Astrocyte (in vitro differentiated cells and primary cell): ENCODE measurements around the gene AHDC1. TPM values are rescaled to one million over a fixed set of nuclear protein-coding genes. Genes with fewer than 3 reads are reported as not detected.

Source experiments
- DNase-seq: peaks from one replicate; pipeline ENCODE4 v3.0.0-alpha.2; 2010; ENCODE audit warnings: low read depth
- FAIRE-seq: peaks from 2 replicates; lab custom pipeline; 2011; peaks lifted over from hg19 to GRCh38; lab: Jason Lieb, UNC
- H2AFZ ChIP-seq: 2 replicates; pipeline ENCODE4 v1.6.0; 2012; ENCODE audit warnings: low read depth, low read length, inconsistent platforms
- H3K27ac ChIP-seq: 2 replicates; pipeline ENCODE4 v1.5.1; 2011; ENCODE audit warnings: low read depth, low read length, inconsistent platforms
- H3K27me3 ChIP-seq: 2 replicates; pipeline ENCODE4 v1.6.0; 2011; ENCODE audit warnings: low read length, inconsistent platforms; ENCODE audit not compliant: insufficient read depth
- H3K36me3 ChIP-seq: 2 replicates; pipeline ENCODE4 v1.5.1; 2011; ENCODE audit warnings: low read length, inconsistent platforms; ENCODE audit not compliant: insufficient read depth
- H3K4me1 ChIP-seq: 2 replicates; pipeline ENCODE4 v1.5.1; 2011; ENCODE audit warnings: low read length, inconsistent platforms; ENCODE audit not compliant: insufficient read depth
- H3K4me2 ChIP-seq: 2 replicates; pipeline ENCODE4 v1.6.0; 2012; ENCODE audit warnings: low read length, inconsistent platforms
- H3K4me3 ChIP-seq: 2 replicates; pipeline ENCODE4 v1.5.1; 2011; ENCODE audit warnings: low read depth, mild to moderate bottlenecking, low read length, inconsistent platforms; ENCODE audit not compliant: insufficient read depth
- H3K79me2 ChIP-seq: 2 replicates; pipeline ENCODE4 v1.6.0; 2012; ENCODE audit warnings: mild to moderate bottlenecking, low read length, inconsistent platforms; ENCODE audit not compliant: insufficient read depth
- H3K9ac ChIP-seq: 2 replicates; pipeline ENCODE4 v1.6.0; 2012; ENCODE audit warnings: mild to moderate bottlenecking, low read length, inconsistent platforms
- H3K9me3 ChIP-seq: 2 replicates; pipeline ENCODE4 v1.5.1; 2012; ENCODE audit warnings: low read depth, mild to moderate bottlenecking, low read length, inconsistent platforms; ENCODE audit not compliant: insufficient read depth
- H4K20me1 ChIP-seq: 2 replicates; pipeline ENCODE4 v1.6.0; 2012; ENCODE audit warnings: low read length, inconsistent platforms; ENCODE audit not compliant: insufficient read depth
- H3K27ac Mint-ChIP-seq: one replicate; pipeline ENCODE4 v1.8.0; 2021; ENCODE audit warnings: mild to moderate bottlenecking, mixed read lengths; ENCODE audit not compliant: unreplicated experiment
- H3K27me3 Mint-ChIP-seq: one replicate; pipeline ENCODE4 v1.8.0; 2021; ENCODE audit warnings: low read depth, mixed read lengths; ENCODE audit not compliant: unreplicated experiment
- H3K36me3 Mint-ChIP-seq: one replicate; pipeline ENCODE4 v1.8.0; 2021; ENCODE audit warnings: low read depth, mixed read lengths; ENCODE audit not compliant: unreplicated experiment
- H3K4me1 Mint-ChIP-seq: one replicate; pipeline ENCODE4 v1.8.0; 2021; ENCODE audit warnings: low read depth, mixed read lengths; ENCODE audit not compliant: unreplicated experiment
- H3K4me3 Mint-ChIP-seq: one replicate; pipeline ENCODE4 v1.8.0; 2021; ENCODE audit warnings: mild to moderate bottlenecking, moderate library complexity, mixed read lengths; ENCODE audit not compliant: unreplicated experiment
- H3K9me3 Mint-ChIP-seq: one replicate; pipeline ENCODE4 v1.8.0; 2021; ENCODE audit warnings: mild to moderate bottlenecking, mixed read lengths; ENCODE audit not compliant: unreplicated experiment
- CTCF ChIP-seq: IDR thresholded peaks from 2 replicates; pipeline ENCODE4 v1.5.1; 2011; ENCODE audit warnings: low read depth, mild to moderate bottlenecking, inconsistent platforms, low read length, moderate library complexity; ENCODE audit not compliant: insufficient read depth
- EZH2 ChIP-seq: IDR thresholded peaks from 2 replicates; pipeline ENCODE4 v1.6.1; 2012; ENCODE audit warnings: mild to moderate bottlenecking, low read length, inconsistent platforms; ENCODE audit not compliant: insufficient read depth
- total RNA-seq: library from RNA; stranded (reverse); gene quantifications from 2 replicates; pipeline ENCODE4 v1.2.1, GENCODE V29; 2021

The AHDC1 gene
- total RNA-seq, 1 donor from 2014 or later = 75.7 TPM

- Histone ChIP-seq H3K9ac (no peak overlapping the region), H2AFZ (no peak overlapping the region), H4K20me1 (no peaks in the 10 kb centered on the region), H3K4me3 (no peak overlapping the region), H3K9me3 (no peaks in the 10 kb centered on the region), H3K4me2 (no peak overlapping the region), H3K4me1 (peaks cover 6% of the 10 kb centered on the region), H3K27me3 (no peaks in the 10 kb centered on the region), H3K27ac (no peak overlapping the region), H3K36me3 (no peaks in the 10 kb centered on the region), H3K79me2 (no peaks in the 10 kb centered on the region)
- Mint-ChIP-seq H3K9me3 (peaks cover 4% of the 10 kb centered on the region), H3K27me3 (peaks cover 53% of the 10 kb centered on the region), H3K4me1 (peaks cover 1% of the 10 kb centered on the region), H3K27ac (no peak overlapping the region), H3K4me3 (no peak overlapping the region), H3K36me3 (peaks cover 2% of the 10 kb centered on the region)
- no peak for TF ChIP-seq EZH2
- no peak for TF ChIP-seq CTCF
- DNase-seq (no peak), FAIRE-seq (no peak)
These were observed 13.5 kb upstream of the AHDC1 start for GRCh38 chr1:27617420-27617819.

GRCh38 chr1:27616441-27616840 is 12.5 kb upstream of the AHDC1 start:
- no peak for TF ChIP-seq CTCF
- TF ChIP-seq EZH2 = no peak
- Mint-ChIP-seq H3K27me3 (peaks cover 62% of the 10 kb centered on the region), H3K4me1 (peaks cover 1% of the 10 kb centered on the region), H3K4me3 (no peak overlapping the region), H3K9me3 (peaks cover 4% of the 10 kb centered on the region), H3K27ac (no peak overlapping the region), H3K36me3 (peaks cover 2% of the 10 kb centered on the region)
- no peaks in the 10 kb centered on the region for H3K36me3 ChIP-seq
- H3K9ac ChIP-seq = no peak overlapping the region
- H3K79me2 ChIP-seq = no peaks in the 10 kb centered on the region
- DNase-seq (no peak), FAIRE-seq (no peak)
- no peak overlapping the region for H3K4me2 ChIP-seq
- no peak overlapping the region for H3K4me3 ChIP-seq
- H3K27ac ChIP-seq = no peak overlapping the region
- H3K9me3 ChIP-seq = no peaks in the 10 kb centered on the region
- no peaks in the 10 kb centered on the region for H4K20me1 ChIP-seq
- no peak overlapping the region for H2AFZ ChIP-seq
- H3K4me1 ChIP-seq = peaks cover 2% of the 10 kb centered on the region
- H3K27me3 ChIP-seq = peaks cover 4% of the 10 kb centered on the region

- H3K4me3 Mint-ChIP-seq = no peak overlapping the region
- H3K27ac Mint-ChIP-seq = no peak overlapping the region
- H2AFZ ChIP-seq = peak overlapping the region; percentile 51
- no peak overlapping the region for H3K4me3 ChIP-seq
- peaks cover 4% of the 10 kb centered on the region for H3K9me3 Mint-ChIP-seq
- H3K9me3 ChIP-seq = no peaks in the 10 kb centered on the region
- no peak overlapping the region for H3K9ac ChIP-seq
- no peak overlapping the region for H3K27ac ChIP-seq
- TF ChIP-seq EZH2 (no peak), CTCF (no peak)
- H3K4me2 ChIP-seq = peak overlapping the region; percentile 53
- H3K27me3 Mint-ChIP-seq = peaks cover 65% of the 10 kb centered on the region
- no peaks in the 10 kb centered on the region for H3K36me3 ChIP-seq
- no peaks in the 10 kb centered on the region for H3K79me2 ChIP-seq
- DNase-seq (no peak), FAIRE-seq (no peak)
- no peaks in the 10 kb centered on the region for H3K4me1 ChIP-seq
- H3K27me3 ChIP-seq = peaks cover 11% of the 10 kb centered on the region
- peaks cover 2% of the 10 kb centered on the region for H3K36me3 Mint-ChIP-seq
- no peaks in the 10 kb centered on the region for H4K20me1 ChIP-seq
- H3K4me1 Mint-ChIP-seq = peaks cover 1% of the 10 kb centered on the region
These were observed 11.6 kb upstream of the AHDC1 start for GRCh38 chr1:27615346-27616192.
